GM18499 (cell line): ENCODE data around the gene ADAMTS18.

Source experiments
- ATAC-seq: cut with Tn5 transposase; IDR thresholded peaks from one replicate; pipeline ENCODE4 v1.9.1; 2021; ENCODE audit warnings: moderate number of reproducible peaks; ENCODE audit not compliant: insufficient read depth, unreplicated experiment

ADAMTS18 gene

DNA sequence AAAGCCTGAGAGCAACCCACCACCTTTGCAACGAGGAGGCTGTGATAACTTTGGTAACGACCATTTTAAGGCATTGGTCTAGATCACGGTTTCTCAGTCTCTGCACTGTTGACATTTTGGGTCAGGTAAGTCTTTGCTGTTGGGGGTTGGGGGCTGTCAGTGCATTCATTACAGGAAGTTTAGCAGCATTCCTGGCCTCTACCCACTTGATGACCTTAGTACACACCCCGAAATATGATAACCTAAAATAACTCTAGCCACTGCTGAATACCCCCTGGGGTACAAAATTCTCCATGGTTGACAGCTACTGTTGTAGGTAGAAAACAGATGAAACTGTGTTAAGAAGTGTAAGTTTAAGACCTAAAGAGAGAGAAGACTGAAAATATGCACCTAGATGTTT is 36.3 kb downstream of the ADAMTS18 start:
- ATAC-seq: no peak

GRCh38 chr16:77396461-77396860 is 38.4 kb downstream of the ADAMTS18 start:
- no peak for ATAC-seq

GRCh38 chr16:77394699-77395098 is 40.1 kb downstream of the ADAMTS18 start:
- no peak for ATAC-seq

GRCh38 chr16:77393955-77394354 is 40.9 kb downstream of the ADAMTS18 start:
- ATAC-seq: no peak

DNA sequence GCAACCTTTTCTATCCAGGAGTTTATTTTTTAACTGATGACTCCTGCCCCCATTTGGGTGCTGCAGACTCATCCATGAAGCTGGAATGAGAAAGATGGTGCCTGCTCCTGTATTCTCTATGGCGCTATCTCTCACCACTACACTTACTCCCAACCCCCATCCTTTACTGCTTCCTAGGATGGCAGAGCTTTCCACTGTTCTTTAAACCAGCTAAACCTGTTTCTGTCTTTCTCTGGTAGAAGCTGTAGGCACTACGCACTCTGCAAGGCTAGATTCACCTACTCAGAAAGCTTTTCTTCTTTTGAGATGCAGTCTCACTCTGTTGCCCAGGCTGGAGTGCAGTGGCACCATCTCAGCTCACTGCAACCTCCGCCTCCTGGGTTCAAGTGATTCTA is 47.0 kb downstream of the ADAMTS18 start:
- no peak for ATAC-seq

DNA sequence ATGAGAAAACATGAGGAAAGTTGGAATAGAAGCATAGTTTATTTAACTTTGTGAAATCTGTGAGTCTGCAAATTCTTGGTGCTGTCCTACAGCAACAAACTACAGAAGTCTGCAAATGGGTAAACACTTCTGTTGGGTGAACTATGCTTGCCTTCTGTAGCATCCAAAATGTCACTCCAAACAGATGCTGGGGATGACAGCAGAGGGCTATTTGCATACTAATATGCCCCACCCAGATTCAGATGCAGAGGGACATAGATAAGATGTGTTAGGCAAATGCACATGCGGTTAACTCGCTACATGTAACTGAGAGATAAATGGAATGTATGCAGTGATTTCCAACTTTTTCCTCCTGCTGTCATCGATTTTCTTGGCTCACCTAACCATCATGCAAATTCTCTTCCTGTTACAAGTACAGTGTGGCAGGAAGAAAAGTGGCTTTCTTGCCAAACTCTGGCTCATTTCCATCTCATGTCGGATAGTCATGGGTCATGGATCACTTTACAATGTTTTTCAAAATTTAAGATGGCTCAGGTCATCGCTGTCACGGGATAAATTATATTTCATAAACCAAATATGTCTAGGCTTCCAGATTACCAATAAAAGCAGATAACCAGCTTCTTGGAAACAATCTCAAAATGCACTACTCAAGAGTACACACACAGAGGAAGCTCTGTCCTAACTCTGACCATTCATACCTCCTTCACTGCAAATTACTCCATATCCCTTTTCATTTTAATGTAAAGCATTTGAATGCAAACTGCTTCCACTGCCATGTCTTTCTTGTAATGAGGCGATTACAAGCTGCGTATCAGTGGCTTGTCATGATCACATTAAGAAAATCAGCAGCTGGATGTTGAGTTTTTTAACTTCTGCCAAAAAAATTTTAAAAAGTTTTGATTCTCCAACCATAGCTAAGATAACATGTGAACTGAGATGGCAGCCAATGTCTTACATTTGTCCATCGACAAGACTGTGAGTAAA is 47.7 kb downstream of the ADAMTS18 start:
- no peak for ATAC-seq

- ATAC-seq: no peak
These were observed 49.4 kb downstream of the ADAMTS18 start for GRCh38 chr16:77385481-77385880.

DNA sequence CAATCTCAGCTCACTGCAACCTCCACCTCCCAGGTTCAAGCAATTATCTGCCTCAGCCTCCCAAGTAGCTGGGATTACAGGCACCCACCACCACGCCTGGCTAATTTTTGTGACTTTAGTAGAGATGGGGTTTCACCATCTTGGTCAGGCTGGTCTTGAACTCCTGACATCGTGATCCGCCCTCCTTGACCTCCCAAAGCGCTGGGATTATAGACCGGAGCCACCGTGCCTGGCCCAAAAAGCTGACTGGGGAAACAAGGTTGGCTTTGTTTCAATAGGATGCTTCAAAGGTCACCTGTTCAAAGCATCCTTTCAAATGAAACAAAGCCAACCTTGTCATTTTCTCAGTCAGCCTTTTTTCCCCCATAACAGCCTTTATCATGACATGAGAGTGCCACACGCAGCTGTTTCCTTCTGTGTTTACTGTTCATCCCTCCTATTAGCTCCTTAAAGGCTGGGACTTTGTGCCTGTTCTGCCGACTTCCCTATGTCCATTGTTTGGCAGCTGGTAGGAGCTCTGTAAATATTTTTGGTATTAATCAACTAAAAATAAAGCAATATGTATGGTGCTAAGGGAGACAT is 51.1 kb downstream of the ADAMTS18 start:
- no peak for ATAC-seq

DNA sequence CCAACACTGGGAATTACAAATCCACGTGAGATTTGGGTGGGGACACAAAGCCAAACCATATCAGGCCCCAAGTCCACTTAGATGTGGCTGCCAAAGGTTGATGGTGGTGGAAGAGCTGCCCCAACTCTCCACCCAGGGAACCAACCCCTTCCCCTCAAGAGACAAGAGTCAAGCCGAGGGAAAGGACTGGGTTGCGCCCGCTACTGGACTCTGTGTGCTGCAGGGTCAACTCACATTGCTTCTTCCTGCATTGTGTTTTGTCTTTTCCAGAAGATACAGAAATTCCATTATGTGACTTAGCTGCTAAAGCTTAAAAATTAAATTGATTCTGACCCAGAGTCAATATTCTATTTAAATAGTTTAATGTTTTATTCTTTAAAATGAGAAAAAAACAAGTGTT is 58.5 kb downstream of the ADAMTS18 start:
- no peak for ATAC-seq

GRCh38 chr16:77375396-77375795 is 59.4 kb downstream of the ADAMTS18 start:
- no peak for ATAC-seq

- no peak for ATAC-seq
These were observed 60.5 kb downstream of the ADAMTS18 start for GRCh38 chr16:77374384-77374783.

- no peak for ATAC-seq
These were observed 61.1 kb downstream of the ADAMTS18 start for GRCh38 chr16:77373726-77374125.

DNA sequence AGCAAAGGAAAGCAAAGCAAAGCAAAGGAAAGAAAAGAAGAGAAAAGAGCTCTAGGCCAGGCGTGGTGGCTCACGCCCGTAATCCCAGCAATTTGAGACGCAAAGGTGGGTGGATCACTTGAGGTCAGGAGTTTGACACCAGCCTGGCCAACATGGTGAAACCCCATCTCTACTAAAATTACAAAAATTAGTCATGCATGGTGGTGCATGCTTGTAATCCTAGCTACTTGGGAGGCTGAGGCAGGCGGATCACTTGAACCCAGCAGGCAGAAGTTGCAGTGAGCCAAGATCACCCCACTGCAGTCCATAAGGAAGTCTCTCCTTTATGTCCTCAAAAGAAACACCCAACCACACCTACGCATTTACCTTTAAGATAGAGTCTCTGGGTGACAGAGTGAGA is 70.1 kb downstream of the ADAMTS18 start:
- no peak for ATAC-seq

GRCh38 chr16:77359065-77359502 is 75.8 kb downstream of the ADAMTS18 start:
- ATAC-seq: no peak

- no peak for ATAC-seq
These were observed 81.1 kb downstream of the ADAMTS18 start for GRCh38 chr16:77353587-77354263.

DNA sequence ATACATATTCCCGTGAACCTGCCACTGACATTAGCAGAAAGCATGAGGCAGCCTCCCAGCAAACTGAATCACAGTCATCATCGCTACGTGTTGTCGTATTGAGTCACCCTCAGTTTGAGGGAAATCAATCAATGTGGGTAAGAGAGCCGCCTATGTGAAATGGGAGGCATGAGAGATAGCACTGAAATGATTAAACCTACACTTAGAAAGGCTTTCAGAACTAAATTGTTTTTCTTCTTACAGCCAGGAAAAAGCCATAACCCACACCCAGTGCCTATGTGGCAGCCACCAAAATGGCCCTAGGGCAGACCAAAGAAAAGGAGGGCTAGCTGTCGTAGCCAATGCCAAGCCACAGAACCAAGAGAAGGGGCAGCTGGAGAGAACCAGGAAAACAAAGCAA is 90.5 kb downstream of the ADAMTS18 start:
- no peak for ATAC-seq

DNA sequence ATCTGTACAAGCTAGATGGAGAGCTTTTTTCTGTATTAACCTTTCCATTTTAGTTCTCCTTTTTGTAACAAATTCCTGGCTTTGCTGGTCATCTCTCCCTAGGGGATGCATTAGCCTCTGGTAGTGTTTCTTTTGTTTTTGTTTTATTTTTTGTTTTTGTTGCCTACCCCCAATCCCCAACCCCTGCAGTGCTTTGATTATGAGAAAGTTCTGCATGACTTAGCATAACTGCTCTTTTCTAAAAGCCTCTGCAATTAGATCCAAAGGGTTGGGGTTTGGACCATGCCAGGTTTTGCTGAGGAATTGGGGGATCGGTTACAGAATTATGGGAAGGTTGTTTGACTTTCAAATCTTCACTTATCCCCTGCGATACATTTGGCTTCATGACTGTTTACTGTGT is 98.2 kb downstream of the ADAMTS18 start:
- ATAC-seq: no peak

GRCh38 chr16:77335652-77336234 is 99.1 kb downstream of the ADAMTS18 start:
- no peak for ATAC-seq

DNA sequence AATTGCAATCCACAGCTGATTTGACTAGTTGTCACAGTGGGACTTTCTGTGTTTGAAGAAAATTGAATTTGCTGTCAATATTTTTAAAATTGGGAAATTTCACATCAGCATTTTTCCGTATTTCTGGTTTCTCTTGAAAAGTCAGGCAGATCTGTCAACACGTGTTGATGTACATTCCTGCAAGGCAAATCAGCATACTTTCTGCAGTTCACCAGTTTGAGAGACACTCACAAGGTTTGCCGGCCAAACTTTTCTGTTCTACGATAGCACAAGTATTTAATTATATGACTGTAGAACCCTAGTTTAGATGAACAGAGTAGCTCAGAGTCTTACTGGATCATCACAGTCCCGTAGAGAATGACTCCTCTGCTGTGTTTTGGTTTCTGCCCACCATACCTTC is 102.0 kb downstream of the ADAMTS18 start:
- no peak for ATAC-seq

DNA sequence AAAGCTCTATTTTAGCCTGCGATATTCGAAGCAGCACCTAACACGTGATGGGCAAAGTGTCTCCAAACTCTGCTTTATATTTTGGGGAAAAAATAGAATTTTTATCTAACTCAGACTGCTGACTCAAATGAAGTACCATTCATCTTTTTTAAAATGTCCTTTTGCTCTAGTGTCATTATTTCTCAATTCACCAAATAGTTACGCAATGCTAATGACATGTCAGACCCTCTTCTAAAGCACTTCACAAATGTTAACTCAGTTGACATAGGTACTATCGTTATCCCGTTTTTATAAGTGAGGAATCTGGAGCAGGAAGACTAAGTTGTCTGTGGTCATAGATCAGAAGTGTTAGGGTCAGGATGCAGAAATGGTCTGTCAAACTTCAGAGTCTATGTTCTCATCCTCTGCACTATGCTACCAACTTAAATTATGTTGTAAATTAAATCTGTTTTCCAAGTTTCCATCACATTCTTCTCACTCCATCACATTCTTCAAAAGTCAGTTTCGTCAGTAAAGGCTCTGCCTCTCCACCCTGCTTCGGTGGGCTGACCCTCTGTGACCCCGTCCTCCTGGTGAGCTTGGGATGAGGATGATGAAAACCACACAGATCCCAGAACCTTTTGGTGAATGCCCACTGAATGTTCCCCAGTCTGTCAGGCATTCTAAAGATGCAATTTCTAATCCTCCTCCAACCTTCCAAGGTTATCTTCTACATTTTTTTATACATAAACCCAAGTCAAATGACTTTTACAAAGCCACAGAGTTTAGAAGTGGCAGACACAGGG is 102.8 kb downstream of the ADAMTS18 start:
- ATAC-seq: no peak
